ENCODE measurements around the gene LINGO3. TPM values are rescaled to one million over a fixed set of nuclear protein-coding genes. Genes with fewer than 3 reads are reported as not detected.

Gene LINGO3
- total RNA-seq: under 0.01 TPM in 1 of 2 replicates, not detected in the other

GRCh38 chr19:2308114-2308556 is at the start of gene LINGO3:
Gene LINGO3 (minus strand): TSS chr19:2308154. CDS start chr19:2291776, 16,378 bp downstream.

GRCh38 chr19:2328401-2329148 is 20.6 kb upstream of the LINGO3 start, which contains the start of the genes LSM7 and SPPL2B:
Gene LSM7 (minus strand): TSS chr19:2328586. CDS start chr19:2328566, 20 bp downstream.
Gene SPPL2B (plus strand): TSS chr19:2328684. CDS start chr19:2328710, 26 bp downstream.

GRCh38 chr19:2282062-2282861 is 25.7 kb downstream of the LINGO3 start, which contains the start of gene PEAK3:
Gene PEAK3 (minus strand): TSS chr19:2282175. CDS start chr19:2280931, 1,244 bp downstream.

Other genes starting within 250 kb of the LINGO3 start
- 30.2 and 42.6 TPM in 2 replicates for gene MOB3A, start 211.8 kb downstream of the LINGO3 start, total RNA-seq
- 0.27 and 0.50 TPM in 2 replicates for gene IZUMO4, start 211.2 kb downstream of the LINGO3 start, total RNA-seq
- gene AP3D1, start 156.6 kb downstream of the LINGO3 start, total RNA-seq: 132 and 156 TPM in 2 replicates
- gene DOT1L, start 144.2 kb downstream of the LINGO3 start, total RNA-seq: 10.4 and 14.6 TPM in 2 replicates
- gene PLEKHJ1, start 71.8 kb downstream of the LINGO3 start, total RNA-seq: 32.8 and 43.1 TPM in 2 replicates
- gene SF3A2, start 71.3 kb downstream of the LINGO3 start, total RNA-seq: 44.0 and 55.9 TPM in 2 replicates
- 0.93 and 1.1 TPM in 2 replicates for gene AMH, start 58.8 kb downstream of the LINGO3 start, total RNA-seq
- gene JSRP1, start 51.7 kb downstream of the LINGO3 start, total RNA-seq: not detected in 2 replicates
- gene PEAK3, start 26.0 kb downstream of the LINGO3 start, total RNA-seq: not detected in 2 replicates
- gene LSM7, start 20.4 kb upstream of the LINGO3 start, total RNA-seq: 145 and 168 TPM in 2 replicates
- 26.1 and 30.3 TPM in 2 replicates for gene SPPL2B, start 20.5 kb upstream of the LINGO3 start, total RNA-seq
- gene TMPRSS9, start 52.1 kb upstream of the LINGO3 start, total RNA-seq: under 0.01 TPM in 1 of 2 replicates, not detected in the other
- gene TIMM13, start 119.4 kb upstream of the LINGO3 start, total RNA-seq: 42.7 and 43.8 TPM in 2 replicates
- 91.1 and 128 TPM in 2 replicates for gene LMNB2, start 148.8 kb upstream of the LINGO3 start, total RNA-seq
- gene GADD45B, start 168.0 kb upstream of the LINGO3 start, total RNA-seq: 24.0 and 53.3 TPM in 2 replicates

Measured in thoracic aorta endothelial cell (primary cell).